ENCODE measurements around the gene VAPB. TPM values are rescaled to one million over a fixed set of nuclear protein-coding genes. Genes with fewer than 3 reads are reported as not detected.

The VAPB gene
- total and polyA plus RNA-seq, 10 of the 15 experiments (the other 5 are each of a cell fraction or from before 2014, with no cell fraction given) = 3.2 to 28.6 (median 20.5) TPM

- RAD21 ChIA-PET (ENCODE audit: unreplicated experiment) = interaction anchor here (0.7 kb wide), 1 partner anchor 14 kb away, joined by 3 read pairs; the partner anchor contains the start of gene VAPB
- DNase-seq (ENCODE audit: low read depth, low spot score) = peak; percentile 21
- SMC1A ChIA-PET (ENCODE audit: uncharacterized antibody, unreplicated experiment) = interaction anchor here (1.4 kb wide), 1 partner anchor 8 kb away, joined by 3 read pairs; no protein-coding TSS in a partner anchor
Measured at GRCh38 chr20:58402827-58403226, 13.8 kb downstream of the VAPB start.

GRCh38 chr20:58403272-58403671 lies 14.2 kb downstream of the VAPB start:
- TF ChIP-seq NBN (IDR thresholded peaks at IDR 0.05) (no peak), BRCA1 (IDR thresholded peaks at IDR 0.05; ENCODE audit: low read depth, low read length) (no peak), RUNX3 (IDR thresholded peaks at IDR 0.05; ENCODE audit: low read length) (0 out of 2 replicates have a peak, but pooled peaks have one; percentile 2), SPI1 (IDR thresholded peaks at IDR 0.05; ENCODE audit: borderline replicate concordance, insufficient read depth, low read depth, low read length) (peak; percentile 68; the same call in 1 of the 2 replicates), PKNOX1 (IDR thresholded peaks at IDR 0.05) (peak; percentile 14; the same call in 1 of the 2 replicates)
- Histone ChIP-seq H3K9me3 (replicated peaks; ENCODE audit: control insufficient read depth, insufficient read depth, low read length) (no peaks in the 10 kb centered on the region), H3K4me1 (ENCODE audit: control insufficient read depth, insufficient read depth, low read length) (peaks cover 54% of the 10 kb centered on the region), H3K79me2 (ENCODE audit: control insufficient read depth, insufficient read depth, low read length) (peaks cover 99% of the 10 kb centered on the region), H3K4me3 (peak overlapping the region; percentile 53; the same call in 1 of the 2 replicates), H3K36me3 (ENCODE audit: control insufficient read depth in 2 of 2, insufficient read depth in 2 of 2, low read length in 1 of 2) (no peaks in the 10 kb centered on the region; a peak in 1 of 4 replicates), H3K9ac (ENCODE audit: control insufficient read depth, insufficient read depth, low read length) (no peak overlapping the region), H4K20me1 (ENCODE audit: control insufficient read depth, insufficient read depth) (peaks cover 9% of the 10 kb centered on the region), H3K27ac (ENCODE audit: control insufficient read depth, insufficient read depth) (peak overlapping the region; percentile 73), H3K4me2 (ENCODE audit: control insufficient read depth, insufficient read depth) (peak overlapping the region; percentile 81), H3K27me3 (replicated peaks in 1 of 2; ENCODE audit: control insufficient read depth in 2 of 2, insufficient read depth in 2 of 2, low read length in 1 of 2) (no peaks in the 10 kb centered on the region), H2AFZ (ENCODE audit: control insufficient read depth, low read depth, low read length) (no peak overlapping the region)
- in situ Hi-C loops (cut with MboI) (no loop called here), intact Hi-C loops (cut with micrococcal nuclease; ENCODE audit: unreplicated experiment) (loop anchor here (5.0 kb wide), 1 partner anchor 54 kb away; no protein-coding TSS in a partner anchor)
- BruUV-seq (replicated peaks) = no TSS peak
- POLR2A ChIA-PET = interaction anchor here (1.2 kb wide), 1 partner anchor 56 kb away, joined by 5 read pairs; no protein-coding TSS in a partner anchor
- peak; percentile 7 for FAIRE-seq
- no peak for DNase-seq (ENCODE audit: low read depth, low spot score)
- WGBS (ENCODE audit: insufficient coverage, insufficient replicate concordance, low lambda C conversion rate, missing lambda C conversion rate) = 34% methylated on average over 3 of the region's 3 CpGs
- SMC1A ChIA-PET (ENCODE audit: uncharacterized antibody, unreplicated experiment) = interaction anchor here (1.1 to 1.4 kb wide), 2 partner anchors 9 to 16 kb away, joined by 3 to 5 read pairs; no protein-coding TSS in a partner anchor
- RAD21 ChIA-PET (ENCODE audit: unreplicated experiment) = interaction anchor here (0.7 kb wide), 1 partner anchor 14 kb away, joined by 3 read pairs; the partner anchor contains the start of gene VAPB
- ATAC-seq = peak; percentile 50
- CTCF ChIA-PET = interaction anchor here (1.8 kb wide), 1 partner anchor 45 kb away, joined by 5 read pairs; no protein-coding TSS in a partner anchor

More at GRCh38 chr20:58402827-58403226, 13.8 kb downstream of the VAPB start:
- peaks cover 50% of the 10 kb centered on the region for H3K4me1 ChIP-seq (ENCODE audit: control insufficient read depth, insufficient read depth, low read length)
- peak overlapping the region; percentile 53; the same call in 1 of the 2 replicates for H3K4me3 ChIP-seq
- POLR2A ChIA-PET = interaction anchor here (1.2 kb wide), 1 partner anchor 56 kb away, joined by 5 read pairs; no protein-coding TSS in a partner anchor
- no peak for FAIRE-seq
- no peak overlapping the region for H2AFZ ChIP-seq (ENCODE audit: control insufficient read depth, low read depth, low read length)
- no peaks in the 10 kb centered on the region for H3K27me3 ChIP-seq (replicated peaks in 1 of 2; ENCODE audit: control insufficient read depth in 2 of 2, insufficient read depth in 2 of 2, low read length in 1 of 2)
- intact Hi-C loops (cut with micrococcal nuclease; ENCODE audit: unreplicated experiment) (loop anchor here (5.0 kb wide), 1 partner anchor 54 kb away; no protein-coding TSS in a partner anchor), in situ Hi-C loops (cut with MboI) (no loop called here)
- BruUV-seq (replicated peaks) = no TSS peak
- peak; percentile 90 for ATAC-seq
- H3K27ac ChIP-seq (ENCODE audit: control insufficient read depth, insufficient read depth) = peak overlapping the region; percentile 73
- peaks cover 9% of the 10 kb centered on the region for H4K20me1 ChIP-seq (ENCODE audit: control insufficient read depth, insufficient read depth)
- no peaks in the 10 kb centered on the region; a peak in 1 of 4 replicates for H3K36me3 ChIP-seq (ENCODE audit: control insufficient read depth in 2 of 2, insufficient read depth in 2 of 2, low read length in 1 of 2)
- WGBS (ENCODE audit: insufficient coverage, insufficient replicate concordance, low lambda C conversion rate, missing lambda C conversion rate) = 35% methylated on average over 5 of the region's 5 CpGs
- CTCF ChIA-PET = interaction anchor here (1.8 kb wide), 1 partner anchor 45 kb away, joined by 5 read pairs; no protein-coding TSS in a partner anchor
- peaks cover 99% of the 10 kb centered on the region for H3K79me2 ChIP-seq (ENCODE audit: control insufficient read depth, insufficient read depth, low read length)
- peak overlapping the region; percentile 81 for H3K4me2 ChIP-seq (ENCODE audit: control insufficient read depth, insufficient read depth)
- TF ChIP-seq RUNX3 (IDR thresholded peaks at IDR 0.05; ENCODE audit: low read length) (peak; percentile 46), ZNF384 (IDR thresholded peaks at IDR 0.05; ENCODE audit: borderline replicate concordance, low read depth, low read length) (no peak), NFIC (IDR thresholded peaks at IDR 0.05; ENCODE audit: low read depth, low read length) (0 out of 2 replicates have a peak, but pooled peaks have one; percentile 13)
- no peak overlapping the region for H3K9ac ChIP-seq (ENCODE audit: control insufficient read depth, insufficient read depth, low read length)
- H3K9me3 ChIP-seq (replicated peaks; ENCODE audit: control insufficient read depth, insufficient read depth, low read length) = no peaks in the 10 kb centered on the region
